NCI-H146 treated with DMSO at 0.1 percent for 48 hours (cell line): Measurements from ENCODE around the gene HOXC6.
A peak's percentile ranks its signal among the peaks of the same experiment; 100 is the strongest.

Experiments used
- DNase-seq: peaks from one replicate; lab custom pipeline; 2025; ENCODE audit not compliant: unreplicated experiment; lab: John Stamatoyannopoulos, UW

HOXC6 gene

DNA sequence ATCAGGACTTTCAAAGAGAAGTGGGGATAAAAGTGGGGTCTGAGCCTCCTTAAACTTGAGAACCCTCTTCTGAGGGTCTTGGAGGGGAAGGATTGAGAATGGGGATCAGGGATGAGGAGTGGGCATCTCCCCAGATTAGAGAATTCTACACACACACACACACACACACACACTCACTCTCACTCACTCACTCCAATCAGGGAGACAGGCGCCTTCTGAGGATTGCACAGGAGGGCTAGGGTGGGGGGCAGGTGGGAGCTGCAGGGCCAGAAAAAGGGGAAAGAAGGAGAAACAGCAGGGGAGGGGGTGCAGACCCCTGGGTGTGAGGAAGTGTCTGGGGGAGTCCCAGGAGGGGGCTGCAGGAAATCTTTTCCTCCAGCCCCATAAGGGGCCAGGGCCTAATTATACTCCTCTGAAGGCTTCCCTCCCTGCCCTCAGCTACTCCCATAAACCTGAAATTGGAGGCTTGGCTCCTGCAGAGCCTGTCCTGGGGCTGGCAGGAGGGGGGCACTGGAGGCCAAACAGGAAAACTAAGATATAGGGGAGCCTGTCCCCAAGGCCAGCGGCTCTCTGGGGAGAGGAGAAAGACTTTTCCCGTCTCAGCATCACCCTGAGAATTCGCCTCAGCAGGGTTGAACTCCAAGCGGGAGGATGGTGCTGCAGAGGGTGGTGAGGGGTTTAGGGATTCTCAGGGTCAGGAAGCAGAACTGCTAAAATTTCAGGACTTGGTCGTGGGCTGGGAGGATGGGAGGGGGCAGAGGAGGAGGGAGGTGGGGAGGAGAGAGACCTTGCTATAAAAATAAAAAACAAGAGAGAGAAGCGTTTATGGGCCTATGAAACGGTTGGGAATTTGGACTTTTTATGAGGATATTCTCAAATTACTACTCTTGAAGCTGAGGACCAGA lies 26.7 kb upstream of the HOXC6 start:
- no peak for DNase-seq

DNA sequence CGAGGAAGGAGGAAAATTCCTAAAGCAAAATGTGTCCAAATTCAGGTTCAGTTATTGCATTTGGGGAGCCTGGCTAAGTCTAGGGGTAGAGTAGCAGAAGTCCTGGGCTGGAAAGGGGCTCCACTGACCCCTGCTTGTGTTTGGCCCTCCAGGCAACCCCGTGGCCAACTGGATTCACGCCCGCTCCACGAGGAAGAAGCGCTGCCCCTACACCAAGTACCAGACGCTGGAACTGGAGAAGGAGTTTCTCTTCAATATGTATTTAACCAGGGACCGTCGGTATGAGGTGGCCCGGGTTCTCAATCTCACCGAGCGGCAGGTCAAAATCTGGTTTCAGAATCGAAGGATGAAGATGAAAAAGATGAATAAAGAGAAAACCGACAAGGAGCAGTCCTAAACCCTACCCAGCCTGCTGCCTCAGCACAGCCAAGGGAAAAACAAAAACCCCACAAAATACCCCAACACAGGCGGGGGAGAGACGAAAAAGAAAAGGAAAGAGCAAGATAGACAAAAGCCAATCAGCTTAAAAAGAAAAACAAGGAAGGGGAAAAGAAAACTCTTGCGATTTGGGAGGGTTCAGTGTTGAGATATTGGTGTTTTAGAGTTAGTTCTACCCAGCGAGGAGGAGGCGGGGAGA lies 25.8 kb upstream of the HOXC6 start:
- no peak for DNase-seq

DNA sequence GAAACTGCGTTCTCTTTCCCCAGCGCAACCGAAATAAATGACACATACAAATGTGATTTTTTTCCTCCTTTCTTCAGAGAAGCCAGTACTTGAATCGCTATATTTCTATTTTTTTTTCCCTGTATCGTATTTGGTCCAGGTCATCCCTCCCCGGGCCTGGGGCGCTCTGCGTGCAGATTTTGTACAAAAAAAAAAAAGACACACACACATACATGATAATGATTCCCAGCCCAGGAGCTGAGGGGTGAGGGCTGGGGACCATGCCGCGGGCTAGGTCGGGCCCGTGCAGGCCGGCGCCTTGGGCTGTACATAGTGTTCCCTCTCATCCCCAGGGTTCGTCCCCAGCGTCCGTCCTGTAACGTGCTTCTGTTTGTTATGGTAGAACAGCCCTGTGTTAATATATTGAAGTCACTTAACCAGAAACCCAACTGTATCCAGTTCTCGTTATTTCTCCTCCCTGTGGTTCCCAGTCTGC lies 25.3 kb upstream of the HOXC6 start:
- no peak for DNase-seq

DNA sequence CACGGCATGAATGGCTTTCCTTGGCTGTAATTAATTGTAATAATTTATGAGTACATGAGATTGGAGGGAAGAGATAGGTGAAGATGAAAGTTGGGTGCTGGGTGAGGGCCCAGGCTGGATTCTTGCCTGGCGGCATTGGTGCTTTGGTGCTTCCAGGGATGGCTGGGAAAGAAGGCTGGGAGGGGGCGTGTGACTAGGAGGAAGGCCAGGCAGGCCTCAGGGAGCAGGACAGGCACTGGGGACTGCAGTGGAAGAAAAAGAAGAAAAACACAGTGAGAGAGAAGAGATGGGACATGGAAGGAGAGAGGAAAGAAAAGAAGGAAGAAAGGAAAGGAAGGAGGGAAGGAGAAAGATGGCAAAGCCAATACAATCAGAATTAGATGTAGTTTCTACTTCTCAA lies 24.6 kb upstream of the HOXC6 start:
- DNase-seq, result no peak

DNA sequence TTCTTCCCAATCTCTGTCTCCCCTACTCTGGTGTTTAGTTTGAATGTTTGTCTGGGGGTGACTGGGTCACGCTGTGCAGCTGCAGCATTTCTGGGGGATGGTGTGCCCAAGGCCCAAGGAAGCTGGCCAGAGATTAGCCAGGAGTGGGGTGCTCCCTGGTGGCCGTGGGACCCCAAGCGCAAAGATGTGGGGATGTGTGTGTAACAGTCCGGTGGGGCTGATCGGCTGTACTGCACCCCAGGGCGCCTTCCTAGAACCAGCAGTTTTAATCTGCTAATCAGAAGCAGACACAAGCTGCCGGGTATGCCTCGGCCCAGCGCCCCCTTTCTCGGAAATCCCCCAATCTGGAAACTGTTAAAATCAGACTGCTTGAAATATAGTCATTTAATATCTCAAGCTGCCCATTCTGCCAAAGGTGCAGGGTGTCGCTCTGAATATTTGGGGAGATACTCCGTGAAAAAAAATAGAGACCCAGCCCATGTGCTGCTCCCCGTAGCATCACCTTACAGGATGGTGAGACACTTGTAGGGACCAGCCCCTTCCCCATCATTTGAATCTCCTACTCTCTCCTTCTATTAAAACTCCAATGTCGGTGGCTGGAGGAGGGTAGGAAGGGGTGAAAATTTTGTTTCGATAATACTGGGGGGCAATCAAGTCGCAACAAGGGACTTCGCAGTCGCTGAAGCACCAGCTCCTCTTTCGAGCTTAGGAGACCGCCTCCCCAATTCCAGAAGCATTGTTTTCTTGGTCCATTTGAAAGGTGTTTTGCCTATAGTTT lies 24.0 kb upstream of the HOXC6 start:
- no peak for DNase-seq

DNA sequence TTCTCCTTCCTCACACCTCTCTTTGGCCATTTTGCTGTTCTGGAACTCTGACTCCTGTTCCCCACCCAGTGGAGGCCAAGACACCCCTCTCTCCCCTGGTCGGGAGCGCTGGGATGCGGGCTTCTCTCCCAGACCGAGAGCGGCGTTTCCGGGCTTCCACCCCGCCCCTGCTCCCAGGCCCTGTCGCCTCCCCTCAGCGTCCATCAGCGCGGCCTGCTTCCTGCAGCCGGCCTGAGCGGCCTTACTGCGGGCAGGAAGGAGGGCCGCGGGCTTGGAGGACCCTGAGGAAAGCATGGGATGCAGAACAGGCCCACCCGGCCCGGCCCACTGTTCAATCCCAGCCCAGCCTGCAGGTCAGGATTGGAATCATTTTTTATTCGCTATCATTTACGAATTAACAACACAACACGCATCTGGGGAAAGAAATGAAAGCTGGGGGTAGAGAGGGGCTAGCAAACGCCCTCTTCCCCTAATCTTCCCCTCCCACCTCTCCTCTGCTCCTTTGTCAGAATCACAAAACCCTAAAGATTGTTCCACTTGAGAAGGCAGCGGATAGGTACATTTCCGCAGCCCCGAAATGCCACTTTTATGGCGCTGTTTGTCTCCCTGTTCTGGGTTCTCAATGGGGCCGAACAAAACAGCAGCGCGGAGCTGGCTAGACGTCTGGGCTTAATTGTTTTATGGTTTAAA lies 23.3 kb upstream of the HOXC6 start:
- no peak for DNase-seq

DNA sequence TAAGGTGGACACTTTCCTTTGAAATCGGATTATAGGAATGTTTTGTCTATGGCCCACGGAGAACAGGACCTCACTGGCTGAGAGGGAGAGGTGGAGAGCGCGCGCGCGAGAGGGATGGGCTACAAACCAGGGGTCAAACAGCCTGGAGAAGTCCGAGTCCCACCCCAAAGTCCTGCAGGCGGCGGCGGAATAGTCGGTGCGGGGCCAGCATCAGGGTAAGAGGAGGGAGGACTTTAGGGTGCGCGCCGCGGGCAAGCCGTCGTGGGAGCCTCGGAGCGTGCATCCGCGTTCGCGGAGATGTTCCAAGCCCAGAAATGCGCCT lies 22.7 kb upstream of the HOXC6 start:
- no peak for DNase-seq

DNA sequence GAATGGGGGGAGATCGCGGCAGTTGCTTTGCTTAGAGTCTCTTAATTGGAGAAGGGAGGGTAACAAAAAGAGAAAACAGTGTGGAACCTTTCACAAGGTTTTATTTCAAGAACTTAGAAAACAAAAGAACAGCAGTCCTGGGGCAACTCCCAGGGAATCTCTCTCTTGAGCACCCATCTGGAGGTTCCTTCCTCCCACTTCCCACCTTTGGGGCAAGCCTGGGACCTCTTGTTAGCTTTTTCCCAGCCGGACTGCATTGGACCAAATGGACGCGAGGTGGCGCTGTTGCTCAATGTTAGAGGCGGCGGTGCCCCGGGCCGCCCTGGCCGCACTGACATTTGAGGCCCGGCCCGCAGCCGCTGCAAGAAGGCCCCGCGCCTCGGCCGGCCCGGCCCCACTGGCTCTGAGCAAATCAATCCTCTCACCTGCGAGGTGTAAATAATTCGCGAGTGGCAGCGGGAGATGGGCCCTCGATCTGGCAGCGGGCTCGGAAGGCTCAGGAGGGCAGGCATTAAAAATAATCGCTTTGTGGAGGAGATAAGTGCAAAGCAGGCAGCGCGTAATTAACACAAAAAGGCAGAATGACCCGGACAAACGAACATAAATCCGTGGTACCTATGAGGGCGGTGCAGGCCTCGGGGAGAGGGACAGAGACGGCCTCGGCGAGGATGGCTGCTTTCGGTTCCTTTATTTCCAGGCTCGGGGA lies 22.2 kb upstream of the HOXC6 start:
- peak; percentile 49 for DNase-seq

DNA sequence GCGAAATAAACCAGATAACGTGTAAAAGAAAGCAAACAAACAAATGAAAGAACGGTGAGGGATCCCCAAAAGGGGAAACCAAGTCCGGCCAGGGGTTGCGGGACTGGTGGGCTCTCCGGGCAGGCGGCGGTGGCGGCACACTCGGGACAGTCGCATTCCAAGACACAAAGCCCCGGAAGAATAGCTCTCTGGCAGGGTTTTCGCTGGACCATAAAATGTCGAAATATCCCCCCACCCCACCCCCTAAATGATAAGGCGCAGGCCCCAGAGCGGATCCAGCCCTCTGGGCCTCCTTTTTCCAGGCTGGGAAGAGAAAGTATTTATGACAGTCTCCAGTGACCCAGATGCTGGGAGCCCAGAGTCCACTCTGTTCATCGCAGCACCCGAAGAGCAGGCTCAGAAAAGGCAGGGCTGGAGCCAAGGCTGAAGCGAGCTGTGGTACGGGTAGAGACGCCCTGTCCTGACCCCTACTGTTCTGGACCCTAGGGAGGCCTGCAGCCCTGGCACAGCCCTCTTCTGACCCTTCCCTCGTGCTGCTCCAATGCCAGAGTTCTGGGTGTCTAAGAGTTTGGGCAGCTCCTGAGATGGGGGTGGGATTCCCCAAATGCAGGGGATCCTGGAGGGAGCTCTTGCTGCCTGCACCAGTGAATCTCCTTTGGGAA lies 21.6 kb upstream of the HOXC6 start:
- DNase-seq, result no peak

DNA sequence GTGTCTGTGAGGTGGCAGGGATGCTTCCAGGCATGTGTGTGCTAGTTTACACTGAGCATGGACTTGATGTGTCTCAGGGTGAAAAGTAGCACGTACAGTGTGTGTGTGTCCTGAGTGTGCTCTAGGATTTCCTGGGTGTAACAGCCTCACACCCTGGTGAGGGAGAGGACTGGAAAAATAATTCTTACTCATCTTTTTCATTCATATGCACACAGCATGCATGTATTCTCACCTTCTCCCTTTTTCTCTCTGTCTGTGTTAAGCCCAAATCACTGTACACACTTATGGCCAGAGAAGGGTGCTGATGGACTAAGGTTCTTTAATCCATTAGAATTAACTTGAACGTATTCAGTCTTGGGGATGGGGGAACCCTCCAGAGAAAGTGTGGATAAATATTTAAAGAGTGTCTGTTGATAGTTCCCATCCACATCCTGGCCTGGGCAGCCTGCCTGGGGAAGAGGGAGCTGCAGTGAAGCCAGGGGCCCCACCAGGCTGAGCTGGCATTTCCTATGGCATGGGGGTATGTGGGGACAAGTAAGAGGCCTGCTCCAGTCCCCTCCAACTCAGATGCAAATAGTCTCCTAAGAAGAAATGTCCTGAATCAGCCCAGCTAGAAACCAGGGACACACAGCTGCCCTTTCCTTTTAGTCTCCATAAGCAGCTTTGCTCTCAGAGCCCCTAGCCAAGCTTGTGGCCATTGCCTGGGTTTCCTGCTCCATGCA lies 20.5 kb upstream of the HOXC6 start:
- DNase-seq, result no peak

DNA sequence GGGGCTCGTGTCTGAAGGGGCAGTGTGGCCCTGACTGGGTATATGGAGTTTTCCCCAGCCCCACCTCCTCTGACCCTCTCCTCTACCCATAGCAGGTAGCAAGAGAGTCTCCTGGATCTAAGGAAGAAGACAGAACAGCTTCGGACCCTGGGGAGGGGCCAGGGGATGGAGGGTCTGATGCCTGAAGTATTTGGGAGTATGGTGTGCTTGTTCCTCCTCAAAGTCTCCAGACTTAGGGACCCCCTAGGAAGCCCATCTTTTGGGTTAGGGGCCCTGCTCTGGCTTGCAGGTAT lies 20.0 kb upstream of the HOXC6 start:
- no peak for DNase-seq

DNA sequence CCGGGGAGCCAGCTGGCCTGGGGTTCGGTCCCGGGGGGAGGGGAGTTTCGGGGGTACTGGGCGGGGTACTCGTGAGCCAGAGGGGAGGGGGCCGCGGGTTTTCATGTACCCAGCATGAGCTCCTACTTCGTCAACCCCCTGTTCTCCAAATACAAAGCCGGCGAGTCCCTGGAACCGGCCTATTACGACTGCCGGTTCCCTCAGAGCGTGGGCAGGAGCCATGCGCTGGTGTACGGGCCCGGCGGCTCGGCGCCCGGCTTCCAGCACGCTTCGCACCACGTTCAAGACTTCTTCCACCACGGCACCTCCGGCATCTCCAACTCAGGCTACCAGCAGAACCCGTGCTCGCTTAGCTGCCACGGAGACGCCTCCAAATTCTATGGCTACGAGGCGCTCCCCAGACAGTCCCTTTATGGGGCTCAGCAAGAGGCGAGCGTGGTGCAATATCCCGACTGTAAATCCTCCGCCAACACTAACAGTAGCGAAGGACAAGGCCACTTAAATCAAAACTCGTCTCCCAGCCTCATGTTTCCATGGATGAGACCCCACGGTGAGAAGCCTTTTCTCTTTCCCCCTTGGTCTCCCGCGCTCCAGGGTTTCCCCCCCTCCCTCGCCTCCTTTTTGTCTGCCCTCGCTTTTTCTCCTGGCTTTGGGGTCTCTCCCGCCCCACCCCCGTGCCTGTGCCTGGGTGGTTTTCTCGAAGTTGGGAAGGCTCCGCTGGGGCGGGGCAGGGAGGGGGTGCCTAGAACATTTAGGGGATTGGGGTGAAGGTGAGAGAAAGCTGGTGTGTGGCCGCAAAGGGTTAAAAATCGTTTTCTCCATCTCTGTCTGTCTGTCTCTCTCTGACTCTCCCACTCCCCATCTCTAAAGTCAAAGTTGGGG lies 18.8 kb upstream of the HOXC6 start:
- DNase-seq, result no peak

DNA sequence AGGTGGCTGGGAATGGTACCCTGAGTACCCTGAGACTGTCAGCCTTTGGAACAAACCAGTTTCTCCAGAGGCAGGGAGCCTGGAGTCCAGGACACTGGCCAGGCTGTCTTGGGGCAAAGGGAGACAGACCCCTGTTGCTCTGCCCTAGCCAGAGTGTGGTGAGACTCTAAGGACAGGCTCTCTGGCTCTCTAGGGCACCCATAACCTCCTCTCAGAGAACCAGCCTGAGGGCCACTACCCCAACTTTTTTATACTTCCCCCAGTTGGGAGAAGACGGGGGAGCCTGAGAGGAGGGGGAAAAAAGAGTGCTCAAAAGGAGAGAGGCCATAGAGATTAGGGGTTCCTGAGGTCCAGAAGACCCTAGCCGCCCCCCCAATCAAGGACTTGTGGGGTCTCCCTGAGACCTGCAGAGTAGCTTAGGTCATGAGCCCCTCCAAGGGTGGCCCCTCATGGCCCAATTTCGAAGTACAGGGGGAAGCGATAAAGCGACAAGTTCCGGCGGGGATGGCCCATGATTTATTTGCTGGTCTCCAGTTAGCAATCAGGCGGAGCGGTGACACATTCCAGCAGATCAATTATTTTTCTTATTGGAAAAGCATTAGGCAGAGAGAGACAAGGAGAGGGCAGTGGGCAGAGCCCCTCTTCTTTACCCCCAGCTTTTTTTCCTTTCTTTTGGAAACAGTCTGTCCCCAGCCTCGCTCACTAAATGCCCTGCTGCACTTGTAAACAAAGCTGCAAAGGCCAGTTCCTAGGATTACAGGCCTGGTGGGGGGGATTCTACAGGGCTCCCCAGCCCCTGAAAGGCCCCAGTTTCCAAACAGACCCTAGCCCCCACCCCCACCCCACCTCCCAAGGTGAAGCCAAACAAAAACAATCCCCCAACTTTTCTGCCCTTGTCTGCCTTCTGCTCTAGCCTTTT lies 17.9 kb upstream of the HOXC6 start:
- DNase-seq, result no peak

DNA sequence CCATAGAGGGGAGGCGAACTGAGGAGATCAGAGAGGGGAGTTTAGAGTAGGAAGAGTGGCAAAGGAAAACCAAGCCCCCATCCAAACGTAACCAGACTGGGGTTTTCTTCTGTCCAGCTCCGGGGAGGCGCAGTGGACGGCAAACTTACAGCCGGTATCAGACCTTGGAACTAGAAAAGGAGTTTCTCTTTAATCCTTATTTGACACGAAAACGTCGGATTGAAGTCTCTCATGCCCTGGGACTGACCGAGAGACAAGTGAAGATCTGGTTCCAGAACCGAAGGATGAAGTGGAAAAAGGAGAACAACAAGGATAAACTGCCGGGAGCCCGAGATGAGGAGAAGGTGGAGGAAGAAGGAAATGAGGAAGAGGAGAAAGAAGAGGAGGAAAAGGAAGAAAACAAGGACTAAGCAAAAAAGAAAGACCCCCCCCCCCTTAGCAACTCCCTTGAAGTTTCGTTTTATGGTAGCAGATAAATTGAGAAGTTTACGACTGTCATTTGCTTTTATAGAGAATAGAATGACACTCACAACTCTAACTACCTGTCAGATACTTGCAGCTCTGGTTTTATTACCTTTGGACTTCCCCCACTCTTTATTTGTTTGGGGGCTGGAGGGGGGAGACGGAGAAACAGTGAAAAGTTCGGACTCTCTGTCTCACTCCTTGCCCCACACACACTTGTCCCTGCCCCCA lies 17.1 kb upstream of the HOXC6 start:
- DNase-seq, result no peak

DNA sequence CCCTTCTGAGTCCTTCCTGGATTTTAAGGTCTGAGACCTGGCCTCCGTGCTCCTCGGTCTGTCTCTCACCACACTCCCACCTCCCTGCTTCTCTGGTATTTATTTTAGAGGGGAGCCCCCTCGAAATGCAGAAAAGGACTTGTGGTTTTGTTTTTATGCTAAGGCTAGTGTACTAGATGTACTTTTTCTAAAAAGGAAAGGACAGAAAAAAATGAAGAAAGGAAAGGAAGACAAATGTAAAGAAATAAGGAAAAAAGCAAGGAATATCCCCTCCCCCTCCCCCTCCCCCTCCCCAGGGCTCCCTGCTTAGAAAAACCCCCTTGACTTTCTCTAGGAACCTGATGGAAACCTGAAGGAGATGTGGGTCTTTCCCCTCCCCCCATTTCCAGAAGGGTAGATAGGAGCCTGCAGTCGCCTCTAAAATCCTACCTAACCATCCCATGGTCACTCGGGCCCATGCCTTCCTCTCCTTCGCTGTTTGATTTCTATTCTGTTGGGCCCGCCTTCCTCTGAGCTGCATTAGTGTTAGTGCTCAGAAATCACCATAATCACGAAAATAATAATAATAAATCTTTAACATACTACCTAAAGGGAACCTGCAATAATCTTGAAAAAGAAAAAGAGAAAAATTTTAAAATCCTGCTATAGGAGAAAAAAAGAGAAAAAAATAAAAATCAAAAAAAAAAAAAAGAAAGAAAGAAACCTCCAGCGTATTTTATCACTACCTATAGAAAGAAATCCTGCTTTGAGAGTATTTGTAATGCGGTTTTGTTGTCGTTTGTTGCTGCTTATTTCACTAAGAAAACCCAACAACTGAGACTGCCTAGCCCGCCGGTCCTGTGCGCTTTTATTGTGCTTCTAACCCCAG lies 16.3 kb upstream of the HOXC6 start:
- DNase-seq, result no peak
